Measurements from ENCODE around the gene PPIP5K2. TPM values are rescaled to one million over a fixed set of nuclear protein-coding genes. Genes with fewer than 3 reads are reported as not detected.
"Not testable (repeated sequence)": the region's sequence is repeated elsewhere in the genome, so short reads cannot be mapped to it uniquely, and the experiment has no call there.

The PPIP5K2 gene
- 50.6 to 82.9 TPM (median 57.8 TPM) in 3 replicates for total RNA-seq
- long read RNA-seq, partial matches to known transcripts: 5 of 15 reads
- long read RNA-seq, other reads (novel, unspliced or antisense): 10 of 15 reads

GRCh38 chr5:103119765-103120606, at the start of gene PPIP5K2, which contains the start of gene GIN1:
TSS of gene PPIP5K2 (plus strand) at chr5:103120301. CDS start at chr5:103129590, 9,289 bp downstream.
TSS of gene GIN1 (minus strand) at chr5:103120138. CDS start at chr5:103108707, 11,431 bp downstream.
- Mint-ChIP-seq H3K27me3 (ENCODE audit: low read depth) (no peaks in the 10 kb centered on the region), H3K4me3 (ENCODE audit: unreplicated experiment) (peak within 1 kb of the TSS; percentile 92), H3K36me3 (ENCODE audit: low read depth) (no peaks in the 10 kb centered on the region), H3K27ac (ENCODE audit: unreplicated experiment) (peak within 1 kb of the TSS; percentile 99), H3K4me1 (ENCODE audit: low read depth) (peaks cover 35% of the 10 kb centered on the region), H3K9me3 (ENCODE audit: low read depth) (no peaks in the 10 kb centered on the region)
- DNase-seq (ENCODE audit: low spot score): peak; percentile 96
- TF ChIP-seq CTCF (IDR thresholded peaks at IDR 0.05): no peak

GRCh38 chr5:103073500-103073899, 46.6 kb upstream of the PPIP5K2 start:
- not testable (repeated sequence) for DNase-seq (ENCODE audit: low spot score); H3K27me3 Mint-ChIP-seq (ENCODE audit: low read depth); H3K27ac Mint-ChIP-seq (ENCODE audit: unreplicated experiment); H3K4me3 Mint-ChIP-seq (ENCODE audit: unreplicated experiment); H3K4me1 Mint-ChIP-seq (ENCODE audit: low read depth)
- H3K36me3 Mint-ChIP-seq (ENCODE audit: low read depth): peaks cover 16% of the 10 kb centered on the region
- peaks cover 48% of the 10 kb centered on the region for H3K9me3 Mint-ChIP-seq (ENCODE audit: low read depth)

GRCh38 chr5:103075442-103075841, 44.7 kb upstream of the PPIP5K2 start:
- no peak for TF ChIP-seq CTCF (IDR thresholded peaks at IDR 0.05)
- Mint-ChIP-seq H3K27ac (ENCODE audit: unreplicated experiment) (no peak overlapping the region), H3K4me3 (ENCODE audit: unreplicated experiment) (no peak overlapping the region), H3K9me3 (ENCODE audit: low read depth) (peaks cover 60% of the 10 kb centered on the region), H3K36me3 (ENCODE audit: low read depth) (peaks cover 16% of the 10 kb centered on the region), H3K27me3 (ENCODE audit: low read depth) (no peaks in the 10 kb centered on the region), H3K4me1 (ENCODE audit: low read depth) (no peaks in the 10 kb centered on the region)
- no peak for DNase-seq (ENCODE audit: low spot score)

GRCh38 chr5:103079796-103080195, 40.3 kb upstream of the PPIP5K2 start:
- H3K9me3 Mint-ChIP-seq (ENCODE audit: low read depth): peaks cover 84% of the 10 kb centered on the region
- TF ChIP-seq CTCF (IDR thresholded peaks at IDR 0.05): no peak

GRCh38 chr5:103086547-103086946, 33.6 kb upstream of the PPIP5K2 start:
- H3K9me3 Mint-ChIP-seq (ENCODE audit: low read depth): peaks cover 35% of the 10 kb centered on the region
- H3K4me1 Mint-ChIP-seq (ENCODE audit: low read depth): no peaks in the 10 kb centered on the region
- H3K4me3 Mint-ChIP-seq (ENCODE audit: unreplicated experiment): no peak overlapping the region
- DNase-seq (ENCODE audit: low spot score): no peak
- no peaks in the 10 kb centered on the region for H3K27me3 Mint-ChIP-seq (ENCODE audit: low read depth)
- no peak overlapping the region for H3K27ac Mint-ChIP-seq (ENCODE audit: unreplicated experiment)
- TF ChIP-seq CTCF (IDR thresholded peaks at IDR 0.05): no peak
- H3K36me3 Mint-ChIP-seq (ENCODE audit: low read depth): peaks cover 30% of the 10 kb centered on the region

More at GRCh38 chr5:103079796-103080195, 40.3 kb upstream of the PPIP5K2 start:
- peaks cover 31% of the 10 kb centered on the region for H3K36me3 Mint-ChIP-seq (ENCODE audit: low read depth)
- no peak overlapping the region for H3K4me3 Mint-ChIP-seq (ENCODE audit: unreplicated experiment)
- no peaks in the 10 kb centered on the region for H3K27me3 Mint-ChIP-seq (ENCODE audit: low read depth)
- H3K4me1 Mint-ChIP-seq (ENCODE audit: low read depth): no peaks in the 10 kb centered on the region
- no peak overlapping the region for H3K27ac Mint-ChIP-seq (ENCODE audit: unreplicated experiment)
- DNase-seq (ENCODE audit: low spot score): no peak

Measured in chondrocyte (in vitro differentiated cells).